A549 (cell line): ENCODE measurements around the gene TMEM232.

Experiments
- CTCF ChIP-seq: fragments of >200 bp; sonication (Bioruptor Twin); formaldehyde crosslinking; IDR thresholded peaks from 3 replicates; pipeline ENCODE4 v1.5.1; 2016
- MYC ChIP-seq: IDR thresholded peaks from 2 replicates; pipeline ENCODE4 v1.6.1; 2012; ENCODE audit warnings: mild to moderate bottlenecking, inconsistent platforms, low read length, improper control_type of control experiment, borderline replicate concordance

DNA sequence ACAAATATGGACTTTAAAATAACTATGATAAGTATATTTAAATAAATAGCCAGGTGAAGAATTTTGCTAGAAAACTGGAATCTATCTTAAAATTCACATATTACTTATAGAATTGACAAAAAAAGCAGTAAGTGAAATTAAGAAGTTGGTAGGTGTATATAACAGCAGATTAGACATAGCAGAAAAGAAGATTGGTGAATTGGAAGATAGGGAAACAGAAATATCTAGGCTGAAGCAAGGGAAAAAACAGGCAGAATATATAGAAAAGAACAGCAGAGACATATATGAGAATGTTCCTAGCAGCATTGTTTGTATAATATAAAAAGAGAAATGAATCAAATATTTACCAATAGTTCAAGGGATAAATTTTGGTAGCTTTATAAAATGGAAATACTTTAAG, 294.9 kb downstream of the TMEM232 start:
- no peak for TF ChIP-seq MYC
- no peak for TF ChIP-seq CTCF
